Measurements from ENCODE around the gene TPP2.

TPP2 gene

GRCh38 chr13:102693250-102693649, 96.5 kb downstream of the TPP2 start:
- H3K27ac ChIP-seq (ENCODE audit: low read length), result no peak overlapping the region
- H3K27me3 ChIP-seq (ENCODE audit: control insufficient read depth in 1 of 2, insufficient read depth in 2 of 2, low read length in 2 of 2), result peaks cover 10 to 17% of the 10 kb centered on the region in 2 donors

GRCh38 chr13:102693776-102694175, 97.0 kb downstream of the TPP2 start:
- Histone ChIP-seq H3K9me3 (ENCODE audit: control insufficient read depth in 2 of 2, low read length in 2 of 2) (peaks cover 0 to 7% of the 10 kb centered on the region in 2 donors), H3K27me3 (ENCODE audit: control insufficient read depth in 1 of 2, insufficient read depth in 2 of 2, low read length in 2 of 2) (peaks cover 10 to 17% of the 10 kb centered on the region in 2 donors), H3K4me1 (ENCODE audit: control insufficient read depth, insufficient read depth, low read length) (no peaks in the 10 kb centered on the region), H3K36me3 (ENCODE audit: control insufficient read depth in 2 of 2, insufficient read depth in 2 of 2, low read length in 2 of 2) (no peaks in the 10 kb centered on the region), H3K27ac (ENCODE audit: low read length) (no peak overlapping the region), H3K4me3 (ENCODE audit: low read length in 2 of 2) (no peak overlapping the region), H3K9ac (ENCODE audit: low read length in 2 of 2) (no peak overlapping the region)

More at GRCh38 chr13:102693250-102693649, 96.5 kb downstream of the TPP2 start:
- Histone ChIP-seq H3K4me1 (ENCODE audit: control insufficient read depth, insufficient read depth, low read length) (no peaks in the 10 kb centered on the region), H3K9me3 (ENCODE audit: control insufficient read depth in 2 of 2, low read length in 2 of 2) (peaks cover 0 to 2% of the 10 kb centered on the region in 2 donors), H3K4me3 (ENCODE audit: low read length in 2 of 2) (no peak overlapping the region), H3K9ac (ENCODE audit: low read length in 2 of 2) (no peak overlapping the region), H3K36me3 (ENCODE audit: control insufficient read depth in 2 of 2, insufficient read depth in 2 of 2, low read length in 2 of 2) (no peaks in the 10 kb centered on the region)

- Histone ChIP-seq H3K36me3 (ENCODE audit: control insufficient read depth in 2 of 2, insufficient read depth in 2 of 2, low read length in 2 of 2) (no peaks in the 10 kb centered on the region), H3K9ac (ENCODE audit: low read length in 2 of 2) (no peak within 1 kb of the TSS), H3K4me1 (ENCODE audit: control insufficient read depth, insufficient read depth, low read length) (no peaks in the 10 kb centered on the region), H3K9me3 (ENCODE audit: control insufficient read depth in 2 of 2, low read length in 2 of 2) (peaks cover 0 to 8% of the 10 kb centered on the region in 2 donors), H3K4me3 (ENCODE audit: low read length in 2 of 2) (no peak within 1 kb of the TSS), H3K27ac (ENCODE audit: low read length) (no peak within 1 kb of the TSS), H3K27me3 (ENCODE audit: control insufficient read depth in 1 of 2, insufficient read depth in 2 of 2, low read length in 2 of 2) (peaks cover 10 to 11% of the 10 kb centered on the region in 2 donors)
Observed at GRCh38 chr13:102694937-102695336, 98.2 kb downstream of the TPP2 start, which contains the start of gene METTL21C. Gene METTL21C, minus strand, starts transcription at chr13:102695044. Its CDS starts 546 bp downstream, at chr13:102694498.

GRCh38 chr13:102696465-102696864, 99.7 kb downstream of the TPP2 start:
- Histone ChIP-seq H3K27ac (ENCODE audit: low read length) (no peak overlapping the region), H3K9ac (ENCODE audit: low read length in 2 of 2) (no peak overlapping the region), H3K4me1 (ENCODE audit: control insufficient read depth, insufficient read depth, low read length) (no peaks in the 10 kb centered on the region), H3K4me3 (ENCODE audit: low read length in 2 of 2) (no peak overlapping the region), H3K27me3 (ENCODE audit: control insufficient read depth in 1 of 2, insufficient read depth in 2 of 2, low read length in 2 of 2) (peaks cover 10% of the 10 kb centered on the region in 2 donors), H3K36me3 (ENCODE audit: control insufficient read depth in 2 of 2, insufficient read depth in 2 of 2, low read length in 2 of 2) (no peaks in the 10 kb centered on the region), H3K9me3 (ENCODE audit: control insufficient read depth in 2 of 2, low read length in 2 of 2) (peaks cover 0 to 8% of the 10 kb centered on the region in 2 donors)

GRCh38 chr13:102697264-102697663, 100.5 kb downstream of the TPP2 start:
- Histone ChIP-seq H3K27me3 (ENCODE audit: control insufficient read depth in 1 of 2, insufficient read depth in 2 of 2, low read length in 2 of 2) (peaks cover 6% of the 10 kb centered on the region in 2 donors), H3K9ac (ENCODE audit: low read length in 2 of 2) (no peak overlapping the region), H3K4me1 (ENCODE audit: control insufficient read depth, insufficient read depth, low read length) (no peaks in the 10 kb centered on the region), H3K27ac (ENCODE audit: low read length) (no peak overlapping the region), H3K9me3 (ENCODE audit: control insufficient read depth in 2 of 2, low read length in 2 of 2) (peaks cover 0 to 8% of the 10 kb centered on the region in 2 donors), H3K4me3 (ENCODE audit: low read length in 2 of 2) (no peak overlapping the region), H3K36me3 (ENCODE audit: control insufficient read depth in 2 of 2, insufficient read depth in 2 of 2, low read length in 2 of 2) (no peaks in the 10 kb centered on the region)

GRCh38 chr13:102697929-102698648, 101.3 kb downstream of the TPP2 start:
- H3K27me3 ChIP-seq (ENCODE audit: control insufficient read depth in 1 of 2, insufficient read depth in 2 of 2, low read length in 2 of 2), result peaks cover 0 to 2% of the 10 kb centered on the region in 2 donors
- no peaks in the 10 kb centered on the region for H3K36me3 ChIP-seq (ENCODE audit: control insufficient read depth in 2 of 2, insufficient read depth in 2 of 2, low read length in 2 of 2)
- no peak overlapping the region for H3K9ac ChIP-seq (ENCODE audit: low read length in 2 of 2)
- no peak overlapping the region for H3K27ac ChIP-seq (ENCODE audit: low read length)
- H3K9me3 ChIP-seq (ENCODE audit: control insufficient read depth in 2 of 2, low read length in 2 of 2), result peaks cover 0 to 8% of the 10 kb centered on the region in 2 donors
- H3K4me1 ChIP-seq (ENCODE audit: control insufficient read depth, insufficient read depth, low read length), result no peaks in the 10 kb centered on the region
- H3K4me3 ChIP-seq (ENCODE audit: low read length in 2 of 2), result no peak overlapping the region

- H3K4me3 ChIP-seq (ENCODE audit: low read length in 2 of 2), result no peak overlapping the region
- H3K36me3 ChIP-seq (ENCODE audit: control insufficient read depth in 2 of 2, insufficient read depth in 2 of 2, low read length in 2 of 2), result no peaks in the 10 kb centered on the region
- no peak overlapping the region for H3K9ac ChIP-seq (ENCODE audit: low read length in 2 of 2)
- peaks cover 0 to 8% of the 10 kb centered on the region in 2 donors for H3K9me3 ChIP-seq (ENCODE audit: control insufficient read depth in 2 of 2, low read length in 2 of 2)
- H3K27ac ChIP-seq (ENCODE audit: low read length), result no peak overlapping the region
- no peaks in the 10 kb centered on the region for H3K4me1 ChIP-seq (ENCODE audit: control insufficient read depth, insufficient read depth, low read length)
- peaks cover 0 to 2% of the 10 kb centered on the region in 2 donors for H3K27me3 ChIP-seq (ENCODE audit: control insufficient read depth in 1 of 2, insufficient read depth in 2 of 2, low read length in 2 of 2)
Observed at GRCh38 chr13:102698649-102698980, 101.8 kb downstream of the TPP2 start.

- H3K9ac ChIP-seq (ENCODE audit: low read length in 2 of 2), result no peak overlapping the region
- H3K9me3 ChIP-seq (ENCODE audit: control insufficient read depth in 2 of 2, low read length in 2 of 2), result peaks cover 0 to 8% of the 10 kb centered on the region in 2 donors
- H3K27ac ChIP-seq (ENCODE audit: low read length), result no peak overlapping the region
- no peaks in the 10 kb centered on the region for H3K36me3 ChIP-seq (ENCODE audit: control insufficient read depth in 2 of 2, insufficient read depth in 2 of 2, low read length in 2 of 2)
- no peak overlapping the region for H3K4me3 ChIP-seq (ENCODE audit: low read length in 2 of 2)
- no peaks in the 10 kb centered on the region for H3K4me1 ChIP-seq (ENCODE audit: control insufficient read depth, insufficient read depth, low read length)
- H3K27me3 ChIP-seq (ENCODE audit: control insufficient read depth in 1 of 2, insufficient read depth in 2 of 2, low read length in 2 of 2), result peaks cover 0 to 2% of the 10 kb centered on the region in 2 donors
Observed at GRCh38 chr13:102699504-102699903, 102.7 kb downstream of the TPP2 start.

GRCh38 chr13:102700088-102701031, 103.6 kb downstream of the TPP2 start:
- no peak overlapping the region for H3K9ac ChIP-seq (ENCODE audit: low read length in 2 of 2)
- H3K4me3 ChIP-seq (ENCODE audit: low read length in 2 of 2), result no peak overlapping the region
- H3K9me3 ChIP-seq (ENCODE audit: control insufficient read depth in 2 of 2, low read length in 2 of 2), result peaks cover 0 to 8% of the 10 kb centered on the region in 2 donors
- no peaks in the 10 kb centered on the region for H3K36me3 ChIP-seq (ENCODE audit: control insufficient read depth in 2 of 2, insufficient read depth in 2 of 2, low read length in 2 of 2)
- H3K4me1 ChIP-seq (ENCODE audit: control insufficient read depth, insufficient read depth, low read length), result no peaks in the 10 kb centered on the region
- peaks cover 0 to 2% of the 10 kb centered on the region in 2 donors for H3K27me3 ChIP-seq (ENCODE audit: control insufficient read depth in 1 of 2, insufficient read depth in 2 of 2, low read length in 2 of 2)
- H3K27ac ChIP-seq (ENCODE audit: low read length), result no peak overlapping the region

- Histone ChIP-seq H3K27ac (ENCODE audit: low read length) (no peak overlapping the region), H3K9me3 (ENCODE audit: control insufficient read depth in 2 of 2, low read length in 2 of 2) (peaks cover 0 to 8% of the 10 kb centered on the region in 2 donors), H3K9ac (ENCODE audit: low read length in 2 of 2) (no peak overlapping the region), H3K4me1 (ENCODE audit: control insufficient read depth, insufficient read depth, low read length) (no peaks in the 10 kb centered on the region), H3K36me3 (ENCODE audit: control insufficient read depth in 2 of 2, insufficient read depth in 2 of 2, low read length in 2 of 2) (no peaks in the 10 kb centered on the region), H3K27me3 (ENCODE audit: control insufficient read depth in 1 of 2, insufficient read depth in 2 of 2, low read length in 2 of 2) (peaks cover 0 to 2% of the 10 kb centered on the region in 2 donors), H3K4me3 (ENCODE audit: low read length in 2 of 2) (no peak overlapping the region)
Observed at GRCh38 chr13:102701331-102701730, 104.5 kb downstream of the TPP2 start.

All from stomach smooth muscle (tissue), 2 donors.